T-helper 1 cell treated with Interleukin-12 subunit alpha and Interleukin-12 subunit beta and Interleukin-4 antibody, amounts not matched to agents 30 μg/mL and 1 μg/mL, for 36 hours (primary cell): ENCODE results near the gene MRPL34.
"Not testable (repeated sequence)": the region's sequence is repeated elsewhere in the genome, so short reads cannot be mapped to it uniquely, and the experiment has no call there.

Source experiments
- H3K27ac Mint-ChIP-seq: one replicate; pipeline ENCODE4 v1.8.0; 2021; ENCODE audit warnings: mild to moderate bottlenecking, mixed read lengths
- H3K27me3 Mint-ChIP-seq: one replicate; pipeline ENCODE4 v1.8.0; 2021; ENCODE audit warnings: low read depth, mixed read lengths
- H3K36me3 Mint-ChIP-seq: one replicate; pipeline ENCODE4 v1.8.0; 2021; ENCODE audit warnings: low read depth, mixed read lengths
- H3K4me1 Mint-ChIP-seq: one replicate; pipeline ENCODE4 v1.8.0; 2021; ENCODE audit warnings: low read depth, mixed read lengths
- H3K4me3 Mint-ChIP-seq: one replicate; pipeline ENCODE4 v1.8.0; 2021; ENCODE audit warnings: mild to moderate bottlenecking, moderate library complexity, mixed read lengths
- H3K9me3 Mint-ChIP-seq: one replicate; pipeline ENCODE4 v1.8.0; 2021; ENCODE audit warnings: mixed read lengths

MRPL34 gene

DNA sequence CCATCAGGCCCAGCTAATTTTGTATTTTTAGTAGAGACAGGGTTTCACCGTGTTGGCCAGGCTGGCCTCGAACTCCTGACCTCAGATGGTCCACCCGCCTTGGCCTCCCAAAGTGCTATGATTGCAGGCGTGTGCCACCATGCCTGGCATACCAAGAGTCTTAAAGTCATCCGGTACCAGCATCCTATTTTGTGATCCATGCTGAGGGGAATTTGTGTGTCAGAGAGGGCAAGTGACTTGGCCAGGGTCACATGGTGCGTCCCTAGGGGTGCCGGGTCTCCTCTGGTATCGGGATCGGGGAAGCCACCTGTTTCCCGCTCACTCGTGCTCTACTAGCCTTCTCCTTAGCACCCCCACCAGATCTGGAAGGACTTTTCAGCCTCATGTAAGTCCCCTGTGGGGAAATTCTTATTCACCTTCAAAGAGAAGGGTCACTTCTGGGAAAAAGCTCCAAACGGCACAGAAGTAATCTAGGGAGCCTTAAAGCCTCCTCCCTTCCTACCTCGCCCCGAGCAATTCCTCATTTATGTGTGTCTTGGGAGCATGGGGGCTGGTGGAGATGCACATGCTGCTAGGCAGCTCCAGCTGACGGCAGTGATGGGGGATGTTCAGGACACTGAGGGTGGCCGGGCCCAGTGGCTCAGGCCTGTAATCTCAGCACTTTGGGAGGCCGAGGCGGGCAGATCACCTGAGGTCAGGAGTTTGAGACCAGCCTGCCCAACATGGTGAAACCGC, 30.1 kb upstream of the MRPL34 start:
- Mint-ChIP-seq H3K4me1 (peaks cover 3% of the 10 kb centered on the region), H3K36me3 (peaks cover 8% of the 10 kb centered on the region), H3K4me3 (no peak overlapping the region), H3K9me3 (no peaks in the 10 kb centered on the region), H3K27ac (no peak overlapping the region), H3K27me3 (no peaks in the 10 kb centered on the region)

GRCh38 chr19:17279436-17279835, 26.2 kb upstream of the MRPL34 start:
- H3K4me3 Mint-ChIP-seq: no peak overlapping the region
- no peak overlapping the region for H3K27ac Mint-ChIP-seq

GRCh38 chr19:17281391-17282304, 24.0 kb upstream of the MRPL34 start, which contains the start of gene ANKLE1:
Gene ANKLE1, plus strand, starts transcription at chr19:17281901. Its CDS starts 20 bp downstream, at chr19:17281921.
- Mint-ChIP-seq H3K27ac (peak within 1 kb of the TSS; percentile 9), H3K4me3 (peak within 1 kb of the TSS; percentile 77), H3K4me1 (peaks cover 10% of the 10 kb centered on the region), H3K9me3 (no peaks in the 10 kb centered on the region), H3K36me3 (peaks cover 5% of the 10 kb centered on the region), H3K27me3 (no peaks in the 10 kb centered on the region)

More at GRCh38 chr19:17279436-17279835, 26.2 kb upstream of the MRPL34 start:
- Mint-ChIP-seq H3K4me1 (peaks cover 10% of the 10 kb centered on the region), H3K27me3 (no peaks in the 10 kb centered on the region), H3K36me3 (peaks cover 8% of the 10 kb centered on the region), H3K9me3 (no peaks in the 10 kb centered on the region)

GRCh38 chr19:17282488-17283125, 23.1 kb upstream of the MRPL34 start:
- H3K27ac Mint-ChIP-seq: no peak overlapping the region
- H3K4me1 Mint-ChIP-seq: peaks cover 10% of the 10 kb centered on the region
- H3K9me3 Mint-ChIP-seq: no peaks in the 10 kb centered on the region

GRCh38 chr19:17283504-17283996, 22.1 kb upstream of the MRPL34 start:
- no peaks in the 10 kb centered on the region for H3K9me3 Mint-ChIP-seq
- H3K4me1 Mint-ChIP-seq: peaks cover 10% of the 10 kb centered on the region
- no peak overlapping the region for H3K4me3 Mint-ChIP-seq
- H3K27me3 Mint-ChIP-seq: no peaks in the 10 kb centered on the region
- H3K36me3 Mint-ChIP-seq: no peaks in the 10 kb centered on the region
- H3K27ac Mint-ChIP-seq: no peak overlapping the region

More at GRCh38 chr19:17282488-17283125, 23.1 kb upstream of the MRPL34 start:
- peaks cover under 1% of the 10 kb centered on the region for H3K36me3 Mint-ChIP-seq
- peak overlapping the region; percentile 77 for H3K4me3 Mint-ChIP-seq
- H3K27me3 Mint-ChIP-seq: no peaks in the 10 kb centered on the region

- Mint-ChIP-seq H3K4me1 (peaks cover 8% of the 10 kb centered on the region), H3K9me3 (no peaks in the 10 kb centered on the region), H3K27ac (no peak overlapping the region), H3K27me3 (no peaks in the 10 kb centered on the region), H3K36me3 (no peaks in the 10 kb centered on the region), H3K4me3 (no peak overlapping the region)
Measured at GRCh38 chr19:17285415-17286135, 20.1 kb upstream of the MRPL34 start.

- Mint-ChIP-seq H3K4me3 (no peak overlapping the region), H3K27ac (no peak overlapping the region), H3K27me3 (no peaks in the 10 kb centered on the region)
Measured at GRCh38 chr19:17286263-17286662, 19.4 kb upstream of the MRPL34 start.

DNA sequence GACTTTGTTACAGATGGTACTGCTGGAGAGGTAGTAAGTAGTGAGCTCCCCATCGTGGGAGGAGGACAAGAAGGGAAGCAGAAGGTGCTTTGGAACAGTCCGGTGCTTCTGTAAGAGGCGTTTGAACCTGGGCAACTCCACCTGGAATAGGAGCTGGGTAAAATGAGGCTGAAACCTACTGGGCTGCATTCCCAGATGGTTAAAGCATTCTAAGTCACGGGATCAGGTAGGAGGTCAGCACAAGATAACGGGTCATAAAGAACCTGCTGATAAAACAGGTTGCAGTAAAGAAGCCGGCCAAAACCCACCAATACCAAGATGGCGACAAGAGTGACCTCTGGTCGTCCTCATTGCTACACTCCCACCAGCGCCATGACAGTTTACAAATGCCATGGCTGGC, 18.9 kb upstream of the MRPL34 start:
- H3K27ac Mint-ChIP-seq: no peak overlapping the region
- no peaks in the 10 kb centered on the region for H3K27me3 Mint-ChIP-seq
- H3K4me1 Mint-ChIP-seq: peaks cover 5% of the 10 kb centered on the region
- no peaks in the 10 kb centered on the region for H3K36me3 Mint-ChIP-seq
- no peak overlapping the region for H3K4me3 Mint-ChIP-seq
- H3K9me3 Mint-ChIP-seq: no peaks in the 10 kb centered on the region

More at GRCh38 chr19:17286263-17286662, 19.4 kb upstream of the MRPL34 start:
- Mint-ChIP-seq H3K4me1 (peaks cover 7% of the 10 kb centered on the region), H3K9me3 (no peaks in the 10 kb centered on the region), H3K36me3 (no peaks in the 10 kb centered on the region)

- Mint-ChIP-seq H3K27ac (no peak overlapping the region), H3K36me3 (no peaks in the 10 kb centered on the region), H3K4me3 (no peak overlapping the region), H3K27me3 (no peaks in the 10 kb centered on the region), H3K4me1 (peaks cover 5% of the 10 kb centered on the region), H3K9me3 (no peaks in the 10 kb centered on the region)
Measured at GRCh38 chr19:17289489-17289888, 16.2 kb upstream of the MRPL34 start.

DNA sequence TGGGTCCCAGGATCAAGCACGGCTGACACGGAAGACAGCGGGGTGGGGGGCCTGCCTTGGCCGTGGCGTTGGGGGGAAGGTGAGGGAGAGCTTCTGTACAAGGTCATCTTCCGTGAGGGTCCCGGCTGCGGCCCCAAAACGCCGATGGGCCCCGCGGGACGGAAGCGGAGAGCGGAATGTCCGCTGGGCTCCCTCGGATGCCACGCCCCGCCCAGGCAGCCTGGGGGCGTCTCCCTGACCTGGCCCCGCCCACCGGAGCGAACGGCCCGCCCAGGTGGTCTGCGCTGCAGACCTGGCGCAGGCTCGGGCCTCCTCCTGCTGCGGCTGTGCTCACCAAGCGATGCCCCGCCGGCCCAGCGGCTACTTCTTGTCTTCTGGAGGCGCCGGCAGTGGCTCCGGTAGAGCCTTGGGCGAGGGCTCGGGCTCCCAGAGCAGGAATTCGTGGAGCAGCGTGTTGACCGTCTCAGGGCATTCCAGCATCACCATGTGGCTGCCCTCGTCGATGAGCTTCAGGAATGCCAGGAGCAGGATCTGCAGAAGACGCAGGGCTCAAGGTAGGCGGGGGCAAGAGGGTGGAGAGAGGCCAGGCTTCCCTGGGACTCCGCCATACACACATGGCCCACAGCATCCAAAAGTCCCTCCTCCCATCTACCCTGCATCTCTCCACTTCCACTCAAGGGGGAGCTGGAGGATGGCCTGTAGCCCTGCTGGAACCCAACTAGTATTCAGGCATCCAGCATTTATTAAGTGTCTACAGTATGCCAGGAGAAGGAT, 13.2 kb upstream of the MRPL34 start:
- no peaks in the 10 kb centered on the region for H3K36me3 Mint-ChIP-seq
- H3K4me1 Mint-ChIP-seq: peaks cover 5% of the 10 kb centered on the region
- no peaks in the 10 kb centered on the region for H3K27me3 Mint-ChIP-seq
- H3K9me3 Mint-ChIP-seq: no peaks in the 10 kb centered on the region
- H3K27ac Mint-ChIP-seq: peak overlapping the region; percentile 34
- H3K4me3 Mint-ChIP-seq: peak overlapping the region; percentile 84

DNA sequence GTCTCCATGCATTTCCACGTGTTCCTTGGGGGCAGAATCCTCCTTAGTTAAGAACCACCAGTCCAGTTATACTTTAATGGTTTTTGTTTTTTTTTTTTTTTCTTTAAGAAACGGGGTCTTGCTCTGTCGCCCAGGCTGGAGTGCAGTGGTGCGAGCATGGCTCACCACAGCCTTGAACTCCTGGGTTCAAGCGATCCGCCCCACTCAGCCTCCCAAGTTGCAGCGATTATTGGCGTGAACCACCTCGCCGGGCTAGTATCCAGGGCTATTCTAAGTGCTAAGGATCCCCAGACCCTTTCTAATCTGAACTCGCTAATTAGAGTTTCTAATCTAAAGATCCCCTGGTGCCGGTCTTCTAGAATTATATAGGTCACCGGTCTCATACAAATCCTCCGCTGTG, 12.1 kb upstream of the MRPL34 start:
- H3K4me1 Mint-ChIP-seq: peaks cover 5% of the 10 kb centered on the region
- no peak overlapping the region for H3K27ac Mint-ChIP-seq
- H3K36me3 Mint-ChIP-seq: no peaks in the 10 kb centered on the region
- no peaks in the 10 kb centered on the region for H3K9me3 Mint-ChIP-seq
- no peaks in the 10 kb centered on the region for H3K27me3 Mint-ChIP-seq
- H3K4me3 Mint-ChIP-seq: no peak overlapping the region

DNA sequence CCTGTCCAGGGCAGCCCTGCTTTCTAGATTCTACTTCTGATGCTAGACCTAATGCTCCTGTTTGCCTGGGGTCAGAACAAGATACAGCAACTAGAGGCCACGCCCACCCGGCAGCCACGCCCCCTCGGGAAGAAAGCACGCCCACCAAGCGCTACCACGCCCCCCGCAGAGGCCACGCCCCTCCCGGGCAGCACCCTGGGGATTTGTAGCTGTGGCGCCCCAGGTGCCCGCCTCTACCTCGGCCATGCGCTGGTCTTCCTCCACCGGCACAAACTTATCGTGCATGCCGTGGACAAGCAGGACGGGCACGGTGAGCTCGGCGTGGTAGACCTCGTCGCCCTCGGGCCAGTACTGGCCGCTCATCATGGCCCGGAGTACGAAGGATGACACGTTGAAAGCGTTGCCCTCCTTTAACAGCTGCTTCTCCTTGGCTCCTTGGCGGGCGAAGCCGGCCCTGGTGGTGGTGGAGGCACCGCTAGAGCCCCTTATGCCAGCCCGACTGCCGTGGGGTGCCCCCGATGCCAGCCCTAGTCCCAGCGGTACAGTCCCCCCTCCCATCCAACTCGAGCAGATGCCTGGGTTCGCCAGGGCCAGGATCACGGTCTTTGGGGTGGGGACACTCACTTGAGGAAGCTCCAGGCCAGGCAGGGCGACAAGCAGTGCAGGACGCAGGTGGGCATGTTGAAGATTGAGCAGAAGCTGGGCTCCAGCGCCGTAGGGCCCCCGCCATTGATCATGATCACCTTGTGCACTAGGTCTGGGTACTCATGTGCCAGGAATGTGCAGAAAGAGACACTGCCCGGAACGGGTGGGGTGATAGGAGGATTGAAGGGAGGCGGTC, 11.4 kb upstream of the MRPL34 start:
- Mint-ChIP-seq H3K4me1 (peaks cover 5% of the 10 kb centered on the region), H3K9me3 (no peaks in the 10 kb centered on the region), H3K27me3 (no peaks in the 10 kb centered on the region), H3K36me3 (peaks cover 3% of the 10 kb centered on the region), H3K4me3 (no peak overlapping the region), H3K27ac (no peak overlapping the region)

DNA sequence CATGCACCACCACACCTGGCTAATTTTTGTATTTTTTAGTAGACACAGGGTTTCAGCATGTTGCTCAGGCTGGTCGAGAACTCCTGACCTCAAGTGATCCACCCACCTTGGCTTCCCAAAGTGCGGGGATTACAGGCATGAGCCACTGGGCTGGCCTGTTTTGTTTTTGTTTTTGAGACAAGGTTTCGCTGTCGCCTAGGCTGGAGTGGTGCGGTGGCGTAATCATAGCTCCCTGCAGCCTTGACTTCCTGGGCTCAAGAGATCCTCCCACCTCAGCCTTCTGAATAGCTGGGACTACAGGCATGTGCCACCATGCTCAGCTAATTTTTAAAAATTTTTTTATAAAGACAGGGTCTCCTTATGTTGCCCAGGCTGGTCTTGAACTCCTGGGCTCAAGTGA, 10.1 kb upstream of the MRPL34 start:
- not testable (repeated sequence) for H3K4me3 Mint-ChIP-seq, H3K4me1 Mint-ChIP-seq, H3K9me3 Mint-ChIP-seq, H3K36me3 Mint-ChIP-seq, H3K27me3 Mint-ChIP-seq, H3K27ac Mint-ChIP-seq
